Activated CD4-positive, alpha-beta T cell treated with anti-CD3 and anti-CD28 coated beads, Interleukin-2, amount 10 ng/mL, durations not matched to agents 24 days and 14 days (primary cell): ENCODE data around the gene RIN3. TPM values are rescaled to one million over a fixed set of nuclear protein-coding genes. Genes with fewer than 3 reads are reported as not detected.
A peak's percentile ranks its signal among the peaks of the same experiment; 100 is the strongest.

Experiments used
- DNase-seq: peaks from one replicate; pipeline ENCODE4 v3.0.0; 2022
- H3K27ac Mint-ChIP-seq: one replicate; pipeline ENCODE4 v1.8.0; 2022; ENCODE audit warnings: mild to moderate bottlenecking, mixed read lengths
- H3K27me3 Mint-ChIP-seq: one replicate; pipeline ENCODE4 v1.8.0; 2022; ENCODE audit warnings: mixed read lengths
- H3K36me3 Mint-ChIP-seq: one replicate; pipeline ENCODE4 v1.8.0; 2022; ENCODE audit warnings: low read depth, mild to moderate bottlenecking, mixed read lengths
- H3K4me1 Mint-ChIP-seq: one replicate; pipeline ENCODE4 v1.8.0; 2021; ENCODE audit warnings: mixed read lengths
- H3K4me3 Mint-ChIP-seq: one replicate; pipeline ENCODE4 v1.8.0; 2022; ENCODE audit warnings: mild to moderate bottlenecking, moderate library complexity, mixed read lengths
- H3K9me3 Mint-ChIP-seq: one replicate; pipeline ENCODE4 v1.8.0; 2021; ENCODE audit warnings: mixed read lengths
- intact Hi-C: fragments of 100-400 bp; cut with micrococcal nuclease; formaldehyde crosslinking; loops from one replicate; pipeline ENCODE4 v1.15.1; 2023
- total RNA-seq: library from RNA; stranded (reverse); gene quantifications from 2 replicates; pipeline ENCODE4 v1.2.3, GENCODE V29; 2022

RIN3 gene
- total RNA-seq, 1 donor from 2014 or later, result 21.5 TPM

DNA sequence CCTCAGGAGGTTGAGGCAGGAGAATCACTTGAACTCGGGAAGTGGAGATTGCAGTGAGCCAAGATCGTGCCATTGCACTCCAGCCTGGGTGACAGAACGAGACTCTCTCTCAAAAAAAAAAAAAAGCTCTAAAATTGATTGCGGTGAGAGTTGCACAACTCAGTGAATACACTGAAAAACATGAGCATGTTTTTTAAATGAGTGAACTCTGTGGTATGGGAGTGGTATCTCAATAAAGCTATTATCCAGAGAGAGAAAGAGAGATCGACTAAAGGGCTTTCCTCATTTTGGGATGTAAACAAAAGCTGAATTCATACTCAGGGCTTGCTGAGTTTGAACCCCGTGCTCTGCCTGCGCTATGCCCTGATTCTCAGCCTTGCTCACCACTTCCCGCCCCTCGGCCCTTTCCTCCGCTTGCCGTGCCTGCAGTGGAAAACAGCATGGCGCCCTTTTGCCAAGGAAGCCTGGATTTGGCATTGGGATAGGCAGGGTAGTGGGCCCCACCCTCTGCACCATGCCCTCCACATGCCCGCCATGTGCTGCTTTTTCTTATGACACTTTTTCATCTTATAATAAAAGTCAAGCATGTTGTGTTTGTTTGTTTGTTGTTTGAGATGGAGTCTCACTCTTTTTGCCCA lies 132.4 kb downstream of the RIN3 start:
- Mint-ChIP-seq H3K36me3 (peaks cover 20% of the 10 kb centered on the region), H3K4me1 (peaks cover 48% of the 10 kb centered on the region), H3K27ac (peak overlapping the region; percentile 77), H3K27me3 (no peaks in the 10 kb centered on the region), H3K9me3 (peaks cover 7% of the 10 kb centered on the region), H3K4me3 (peak overlapping the region; percentile 34)
- intact Hi-C loops, result no loop called here
- DNase-seq, result no peak

DNA sequence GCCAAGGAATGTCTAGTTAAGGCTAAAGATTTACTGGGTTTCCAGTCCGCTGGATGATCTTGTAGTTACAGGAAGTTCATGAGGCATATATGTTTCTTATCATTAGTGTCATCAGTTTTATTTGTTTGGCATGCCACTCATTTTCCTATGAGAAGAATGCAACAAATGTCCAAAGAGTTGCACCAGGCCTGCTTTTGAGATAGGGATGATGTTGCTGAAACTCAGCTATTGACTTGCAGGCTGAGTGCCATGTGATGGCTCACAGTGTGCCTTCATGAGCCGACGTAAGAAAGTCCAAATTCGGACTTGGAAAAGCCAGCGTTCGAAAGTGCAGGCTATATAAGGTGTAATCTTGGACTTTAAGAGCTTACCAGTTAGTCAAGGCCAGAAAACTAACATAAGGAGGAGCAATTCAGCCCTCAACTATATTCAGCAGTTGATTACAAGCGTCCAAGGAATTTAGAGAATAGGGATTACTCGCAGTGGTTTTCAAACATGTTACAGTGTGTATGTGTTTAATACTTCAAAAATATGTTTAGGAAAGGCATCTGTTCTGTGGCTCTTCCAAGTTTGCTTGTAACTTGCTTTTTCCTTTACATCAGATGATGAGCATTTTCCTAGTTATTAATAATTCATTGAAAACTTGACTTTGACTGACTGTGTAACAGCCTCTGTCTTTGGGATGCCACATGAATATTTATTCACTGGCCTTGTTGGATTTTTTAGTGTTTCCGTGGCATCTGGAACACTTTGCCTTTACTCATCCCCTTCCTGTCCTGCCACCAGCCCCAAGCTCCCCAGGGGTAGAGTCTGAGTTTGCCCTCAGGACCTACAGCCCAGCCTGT lies 133.6 kb downstream of the RIN3 start:
- Mint-ChIP-seq H3K9me3 (peaks cover 7% of the 10 kb centered on the region), H3K4me1 (peaks cover 54% of the 10 kb centered on the region), H3K27ac (peak overlapping the region; percentile 77), H3K4me3 (peak overlapping the region; percentile 62), H3K36me3 (peaks cover 21% of the 10 kb centered on the region), H3K27me3 (no peaks in the 10 kb centered on the region)
- no peak for DNase-seq
- intact Hi-C loops, result no loop called here

DNA sequence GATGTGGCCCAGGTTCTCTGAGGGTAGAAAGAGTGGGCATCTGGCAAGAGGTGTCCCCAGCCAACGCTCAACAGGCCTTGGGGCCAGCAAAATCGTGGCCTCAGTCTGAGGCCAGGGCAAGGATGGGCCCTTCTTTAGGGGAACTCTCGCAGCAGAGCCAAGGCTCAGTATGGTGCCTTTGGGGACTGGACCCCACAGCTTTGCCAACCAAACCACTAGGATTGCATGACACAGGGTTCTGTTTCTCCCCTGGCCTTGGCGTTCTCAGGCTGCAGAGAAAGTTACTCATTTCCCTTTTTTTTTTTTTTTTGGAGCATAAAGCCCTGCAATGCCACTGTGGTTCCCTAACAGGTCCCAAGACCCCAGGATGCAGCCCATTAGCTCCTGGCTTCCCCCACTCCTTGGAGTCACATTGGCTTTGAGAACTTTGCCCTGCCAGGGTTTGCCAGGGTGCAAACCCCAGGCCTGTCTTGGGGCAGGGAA lies 134.3 kb downstream of the RIN3 start:
- H3K4me1 Mint-ChIP-seq, result peaks cover 57% of the 10 kb centered on the region
- H3K27ac Mint-ChIP-seq, result no peak overlapping the region
- intact Hi-C loops, result no loop called here
- H3K4me3 Mint-ChIP-seq, result no peak overlapping the region
- H3K36me3 Mint-ChIP-seq, result peaks cover 17% of the 10 kb centered on the region
- no peak for DNase-seq
- peaks cover 7% of the 10 kb centered on the region for H3K9me3 Mint-ChIP-seq
- H3K27me3 Mint-ChIP-seq, result no peaks in the 10 kb centered on the region

DNA sequence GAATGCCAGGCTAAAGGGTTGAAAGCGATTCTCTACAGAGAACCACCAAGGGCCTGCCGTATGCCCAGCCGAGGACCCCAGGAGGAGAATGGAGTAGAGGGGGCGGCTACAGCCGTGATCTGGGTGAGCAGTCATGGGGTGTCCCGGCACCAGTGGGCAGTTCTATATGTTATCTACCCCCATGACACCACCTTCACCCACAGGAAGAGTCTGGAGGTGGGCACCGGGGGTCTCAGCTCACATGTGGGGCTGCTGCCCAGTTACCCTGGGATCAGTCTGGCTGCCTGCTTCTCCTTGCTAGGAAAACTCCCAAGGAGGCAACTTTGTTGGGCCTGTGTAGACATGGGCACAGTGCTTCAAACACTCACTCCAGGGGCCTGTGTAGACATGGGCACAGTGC lies 135.5 kb downstream of the RIN3 start:
- no peak overlapping the region for H3K4me3 Mint-ChIP-seq
- peaks cover 65% of the 10 kb centered on the region for H3K4me1 Mint-ChIP-seq
- intact Hi-C loops, result no loop called here
- H3K9me3 Mint-ChIP-seq, result peaks cover 7% of the 10 kb centered on the region
- H3K27me3 Mint-ChIP-seq, result no peaks in the 10 kb centered on the region
- no peak for DNase-seq
- H3K27ac Mint-ChIP-seq, result no peak overlapping the region
- peaks cover 21% of the 10 kb centered on the region for H3K36me3 Mint-ChIP-seq

DNA sequence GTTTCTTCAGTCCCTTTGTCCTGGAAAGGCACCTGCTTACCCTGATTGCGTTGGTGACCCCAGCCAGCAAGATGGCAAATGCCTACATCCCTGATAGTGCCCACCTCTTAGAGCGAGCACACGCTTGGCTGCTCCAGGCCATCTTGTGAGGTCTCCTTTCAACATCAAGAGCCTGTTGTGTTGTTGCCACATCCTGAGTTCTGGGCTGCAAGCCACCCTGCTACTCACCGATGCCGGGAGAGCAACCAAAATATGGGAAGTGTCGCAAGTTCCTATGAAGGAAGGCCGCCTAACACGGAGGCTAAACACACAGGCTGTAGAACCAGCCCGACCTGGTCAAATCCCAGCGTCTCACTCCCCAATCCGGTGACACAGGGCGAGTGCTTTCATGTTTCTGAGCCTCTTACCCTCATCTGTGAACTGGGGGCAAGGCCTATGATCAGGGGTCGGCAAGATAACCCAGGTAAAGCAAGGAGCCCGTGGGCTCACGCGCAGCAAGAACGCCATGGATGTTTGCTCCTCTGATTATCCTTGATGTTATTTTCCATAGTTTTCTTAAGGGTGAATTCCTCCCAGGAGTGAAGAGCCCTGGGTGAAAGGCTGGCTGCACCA lies 136.5 kb downstream of the RIN3 start:
- Mint-ChIP-seq H3K27ac (peak overlapping the region; percentile 98), H3K4me3 (no peak overlapping the region), H3K27me3 (no peaks in the 10 kb centered on the region), H3K9me3 (peaks cover 4% of the 10 kb centered on the region), H3K36me3 (peaks cover 22% of the 10 kb centered on the region), H3K4me1 (peaks cover 71% of the 10 kb centered on the region)
- intact Hi-C loops, result loop anchor here (2.0 kb wide), 1 partner anchor 93 kb away; no protein-coding TSS in a partner anchor
- DNase-seq, result peak; percentile 68

DNA sequence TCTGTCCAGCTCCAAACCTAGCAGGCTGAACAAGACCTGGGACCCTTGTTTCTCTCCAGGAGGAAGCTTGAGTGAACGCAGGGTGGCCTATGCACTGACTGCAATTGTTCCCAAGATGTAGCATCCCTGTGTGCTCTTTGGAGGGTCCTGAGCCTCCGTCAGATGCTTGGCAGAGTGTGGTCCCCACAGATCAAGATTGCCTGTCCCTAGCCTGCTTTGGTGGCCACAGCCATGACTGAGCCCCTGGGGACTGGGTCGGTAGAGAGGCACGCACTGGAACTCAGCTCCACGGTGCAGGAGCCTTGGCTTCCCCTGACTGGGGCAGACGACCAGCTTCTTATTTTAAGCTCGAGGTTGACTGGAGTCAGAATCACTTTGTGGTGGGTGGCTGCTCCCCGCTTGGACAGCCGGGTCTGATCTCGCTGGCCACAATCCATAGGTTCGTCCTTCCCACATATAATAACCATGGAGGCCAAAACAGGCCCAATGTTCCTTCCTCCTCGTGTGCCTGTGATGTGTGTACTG lies 137.1 kb downstream of the RIN3 start:
- Mint-ChIP-seq H3K9me3 (no peaks in the 10 kb centered on the region), H3K36me3 (peaks cover 25% of the 10 kb centered on the region), H3K27me3 (no peaks in the 10 kb centered on the region), H3K4me3 (peak overlapping the region; percentile 94), H3K4me1 (peaks cover 72% of the 10 kb centered on the region), H3K27ac (peak overlapping the region; percentile 98)
- intact Hi-C loops, result loop anchor here (1.0 to 2.0 kb wide), 4 partner anchors 18 to 94 kb away; no protein-coding TSS in a partner anchor
- no peak for DNase-seq

DNA sequence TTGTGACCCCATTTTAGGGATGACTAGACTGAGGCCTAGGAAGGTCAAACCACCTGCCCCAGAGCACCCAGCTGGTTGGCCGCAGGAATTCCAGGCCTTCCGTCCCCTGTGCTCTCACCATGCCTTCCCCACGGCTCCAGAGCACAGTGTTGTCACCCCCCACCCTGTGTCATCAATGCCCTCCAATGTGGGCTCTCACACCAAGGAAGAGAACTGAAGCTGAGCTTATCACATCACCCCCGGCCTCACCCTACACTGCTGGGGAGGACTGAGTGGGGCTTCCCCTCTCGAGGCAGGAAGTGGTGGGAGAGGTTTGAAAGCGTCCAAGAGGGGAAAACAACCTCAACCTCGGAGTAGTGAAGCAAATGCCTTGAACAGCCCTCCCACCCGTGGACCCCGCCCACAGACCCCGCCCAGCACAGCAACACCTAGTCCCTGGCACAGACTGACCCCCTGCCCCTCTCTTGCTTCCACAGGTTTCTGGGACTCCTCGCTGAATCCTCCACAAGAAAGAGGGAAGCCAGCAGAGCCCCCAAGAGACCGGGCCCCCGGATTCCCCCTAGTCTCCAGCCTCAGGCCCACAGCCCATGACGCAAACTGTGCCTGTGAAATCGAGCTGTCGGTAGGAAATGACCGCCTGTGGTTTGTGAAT lies 137.7 kb downstream of the RIN3 start:
- H3K27me3 Mint-ChIP-seq, result no peaks in the 10 kb centered on the region
- intact Hi-C loops, result loop anchor here (1.0 to 2.0 kb wide), 4 partner anchors 17 to 94 kb away; no protein-coding TSS in a partner anchor

DNA sequence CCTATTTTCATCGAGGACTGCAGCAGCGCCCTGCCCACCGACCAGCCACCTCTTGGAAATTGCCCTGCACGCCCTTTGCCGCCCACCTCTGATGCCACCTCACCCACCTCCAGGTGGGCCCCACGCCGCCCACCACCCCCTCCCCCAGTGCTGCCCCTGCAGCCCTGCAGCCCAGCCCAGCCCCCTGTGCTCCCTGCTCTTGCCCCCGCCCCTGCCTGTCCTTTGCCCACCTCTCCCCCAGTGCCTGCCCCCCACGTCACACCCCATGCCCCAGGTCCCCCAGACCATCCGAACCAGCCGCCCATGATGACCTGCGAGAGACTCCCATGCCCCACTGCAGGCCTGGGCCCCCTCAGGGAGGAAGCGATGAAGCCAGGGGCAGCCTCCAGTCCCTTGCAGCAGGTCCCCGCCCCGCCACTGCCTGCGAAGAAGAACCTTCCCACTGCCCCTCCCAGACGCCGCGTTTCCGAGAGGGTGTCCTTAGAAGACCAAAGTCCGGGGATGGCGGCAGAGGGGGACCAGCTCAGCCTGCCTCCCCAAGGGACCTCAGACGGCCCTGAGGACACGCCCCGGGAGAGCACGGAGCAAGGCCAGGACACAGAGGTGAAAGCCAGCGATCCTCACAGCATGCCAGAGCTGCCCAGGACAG lies 138.3 kb downstream of the RIN3 start:
- peak; percentile 85 for DNase-seq
- no peaks in the 10 kb centered on the region for H3K9me3 Mint-ChIP-seq
- intact Hi-C loops, result loop anchor here (1.0 to 2.0 kb wide), 5 partner anchors 16 to 95 kb away; no protein-coding TSS in a partner anchor
- H3K27ac Mint-ChIP-seq, result peak overlapping the region; percentile 98
- H3K36me3 Mint-ChIP-seq, result peaks cover 31% of the 10 kb centered on the region
- H3K4me1 Mint-ChIP-seq, result peaks cover 72% of the 10 kb centered on the region
- no peaks in the 10 kb centered on the region for H3K27me3 Mint-ChIP-seq
- peak overlapping the region; percentile 94 for H3K4me3 Mint-ChIP-seq

More for the DNA sequence above, 137.7 kb downstream of the RIN3 start:
- H3K4me1 Mint-ChIP-seq, result peaks cover 73% of the 10 kb centered on the region
- peak; percentile 94 for DNase-seq
- no peaks in the 10 kb centered on the region for H3K9me3 Mint-ChIP-seq
- H3K4me3 Mint-ChIP-seq, result peak overlapping the region; percentile 94
- peak overlapping the region; percentile 98 for H3K27ac Mint-ChIP-seq
- H3K36me3 Mint-ChIP-seq, result peaks cover 29% of the 10 kb centered on the region

DNA sequence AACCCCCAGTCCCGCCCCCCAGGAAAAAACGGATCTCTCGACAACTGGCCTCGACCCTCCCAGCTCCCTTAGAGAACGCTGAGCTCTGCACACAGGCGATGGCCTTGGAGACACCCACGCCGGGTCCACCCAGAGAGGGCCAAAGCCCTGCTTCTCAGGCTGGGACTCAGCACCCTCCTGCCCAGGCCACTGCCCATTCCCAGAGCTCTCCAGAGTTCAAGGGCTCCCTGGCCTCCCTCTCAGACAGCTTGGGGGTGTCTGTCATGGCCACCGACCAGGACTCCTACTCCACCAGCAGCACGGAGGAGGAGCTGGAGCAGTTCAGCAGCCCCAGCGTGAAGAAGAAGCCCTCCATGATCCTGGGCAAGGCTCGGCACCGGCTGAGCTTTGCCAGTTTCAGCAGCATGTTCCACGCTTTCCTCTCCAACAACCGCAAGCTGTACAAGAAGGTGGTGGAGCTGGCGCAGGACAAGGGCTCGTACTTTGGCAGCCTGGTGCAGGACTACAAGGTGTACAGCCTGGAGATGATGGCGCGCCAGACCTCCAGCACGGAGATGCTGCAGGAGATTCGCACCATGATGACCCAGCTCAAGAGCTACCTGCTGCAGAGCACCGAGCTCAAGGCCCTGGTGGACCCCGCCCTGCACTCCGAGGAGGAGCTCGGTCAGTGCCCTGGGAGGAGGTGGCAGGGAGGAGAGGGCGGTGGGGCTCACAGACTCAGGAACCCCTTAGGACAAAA lies 139.0 kb downstream of the RIN3 start:
- peak; percentile 75 for DNase-seq

DNA sequence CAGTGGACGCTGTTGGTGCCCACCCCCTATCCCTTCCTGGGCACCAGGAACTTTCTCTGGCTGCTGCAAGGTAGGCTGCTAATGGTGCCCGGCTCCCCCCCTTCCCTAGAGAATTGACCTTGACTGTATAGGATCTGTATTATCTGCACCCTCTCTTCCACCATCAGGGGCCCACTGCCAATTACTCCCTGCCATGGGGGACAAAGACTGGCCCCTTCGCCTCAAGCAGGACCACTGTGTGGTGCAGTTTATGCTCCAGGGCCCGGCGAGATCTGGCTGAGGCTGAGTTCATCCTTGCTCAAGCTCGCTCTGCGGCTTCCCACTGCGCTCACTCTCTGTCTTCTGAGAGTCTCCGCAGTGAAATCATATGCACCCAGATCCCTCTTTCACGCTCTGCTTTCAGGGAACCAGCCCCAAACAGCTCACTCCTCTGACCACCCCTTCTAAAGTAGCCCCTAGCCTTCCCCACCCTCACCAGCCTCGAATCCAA lies 139.6 kb downstream of the RIN3 start:
- peaks cover 40% of the 10 kb centered on the region for H3K36me3 Mint-ChIP-seq
- no peaks in the 10 kb centered on the region for H3K9me3 Mint-ChIP-seq
- peaks cover 71% of the 10 kb centered on the region for H3K4me1 Mint-ChIP-seq
- H3K4me3 Mint-ChIP-seq, result peak overlapping the region; percentile 94
- DNase-seq, result peak; percentile 74
- H3K27me3 Mint-ChIP-seq, result no peaks in the 10 kb centered on the region
- intact Hi-C loops, result loop anchor here (2.0 kb wide), 1 partner anchor 38 kb away; no protein-coding TSS in a partner anchor
- H3K27ac Mint-ChIP-seq, result peak overlapping the region; percentile 98

More for the DNA sequence above, 139.0 kb downstream of the RIN3 start:
- Mint-ChIP-seq H3K4me3 (peak overlapping the region; percentile 94), H3K9me3 (no peaks in the 10 kb centered on the region), H3K36me3 (peaks cover 36% of the 10 kb centered on the region), H3K4me1 (peaks cover 71% of the 10 kb centered on the region), H3K27ac (peak overlapping the region; percentile 98), H3K27me3 (no peaks in the 10 kb centered on the region)
- intact Hi-C loops, result loop anchor here (2.0 kb wide), 1 partner anchor 38 kb away; no protein-coding TSS in a partner anchor

DNA sequence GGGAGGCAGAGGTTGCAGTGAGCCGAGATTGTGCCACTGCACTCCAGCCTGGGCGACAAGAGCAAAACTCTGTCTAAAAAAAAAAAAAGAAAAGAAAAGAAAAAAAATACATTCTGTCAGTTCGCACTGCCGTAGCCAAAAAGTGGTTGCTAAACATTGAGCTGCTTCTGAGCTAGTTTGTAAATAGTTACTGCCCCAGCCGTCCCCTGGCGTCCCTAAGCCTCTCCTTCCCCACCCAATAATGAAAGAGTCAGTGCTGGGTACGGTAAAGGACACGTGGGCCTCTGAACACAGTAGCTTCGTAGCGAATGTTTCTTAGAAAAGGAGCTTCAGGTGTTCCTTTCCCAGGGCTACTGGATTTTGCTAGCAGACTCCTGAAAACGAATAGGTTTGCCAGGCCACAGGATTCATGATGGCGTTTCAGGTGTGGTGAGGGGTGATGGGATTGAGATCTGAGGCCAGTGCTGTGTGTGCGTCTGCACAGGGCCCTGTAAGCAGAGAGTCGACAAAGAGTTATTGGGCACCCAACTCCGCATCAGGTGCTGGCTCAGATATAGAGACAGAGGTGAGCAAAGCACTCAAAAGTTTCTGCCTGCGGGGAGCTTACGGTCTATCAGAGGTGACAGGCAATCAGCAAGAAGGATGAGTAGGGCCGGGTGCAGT lies 140.8 kb downstream of the RIN3 start:
- intact Hi-C loops, result no loop called here
- no peaks in the 10 kb centered on the region for H3K9me3 Mint-ChIP-seq
- H3K27me3 Mint-ChIP-seq, result no peaks in the 10 kb centered on the region
- peaks cover 49% of the 10 kb centered on the region for H3K36me3 Mint-ChIP-seq
- peak overlapping the region; percentile 94 for H3K4me3 Mint-ChIP-seq
- DNase-seq, result no peak
- peak overlapping the region; percentile 42 for H3K27ac Mint-ChIP-seq
- H3K4me1 Mint-ChIP-seq, result peaks cover 70% of the 10 kb centered on the region
